Measurements from ENCODE around the gene SLC25A21.

SLC25A21 gene

DNA sequence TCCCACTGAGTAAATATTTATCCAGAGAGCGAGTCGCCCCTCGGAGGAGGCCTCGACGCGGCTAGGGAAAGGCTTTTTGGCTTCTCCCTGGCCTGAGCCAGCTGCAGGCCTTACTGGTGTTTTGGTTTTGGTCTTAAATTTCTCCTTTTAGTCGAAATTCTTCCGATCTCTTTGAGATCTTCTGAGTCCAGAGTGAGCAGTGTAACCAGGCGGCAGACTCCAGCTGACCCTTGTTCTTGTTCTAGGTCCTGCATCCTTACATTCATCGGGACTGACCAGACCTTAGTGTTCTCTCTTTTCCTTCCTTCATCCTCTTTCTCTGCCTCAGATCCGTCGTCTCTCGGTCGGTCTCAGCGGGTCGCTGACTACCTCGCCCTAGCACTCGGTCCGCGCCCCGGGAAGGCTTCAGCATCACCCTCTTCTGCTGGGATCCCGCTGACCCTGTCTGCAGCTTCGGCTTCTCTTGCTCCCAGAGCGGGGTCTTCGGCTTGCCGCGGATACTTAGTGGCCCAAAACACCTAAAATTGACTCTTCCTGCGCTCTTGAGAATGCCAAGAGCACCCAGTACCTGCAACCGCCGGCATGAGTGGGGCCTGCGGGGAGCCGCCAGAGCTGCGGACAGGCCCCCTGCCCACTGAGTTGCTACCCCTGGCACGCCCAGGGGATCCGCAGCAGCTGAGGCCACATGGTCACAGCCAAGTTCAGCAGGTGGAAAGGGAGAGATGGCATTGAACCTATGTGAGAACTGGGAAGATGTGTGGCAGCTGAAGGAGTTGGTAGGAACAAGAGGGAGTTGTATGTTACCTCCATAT is 513.2 kb downstream of the SLC25A21 start:
- no peak for DNase-seq

DNA sequence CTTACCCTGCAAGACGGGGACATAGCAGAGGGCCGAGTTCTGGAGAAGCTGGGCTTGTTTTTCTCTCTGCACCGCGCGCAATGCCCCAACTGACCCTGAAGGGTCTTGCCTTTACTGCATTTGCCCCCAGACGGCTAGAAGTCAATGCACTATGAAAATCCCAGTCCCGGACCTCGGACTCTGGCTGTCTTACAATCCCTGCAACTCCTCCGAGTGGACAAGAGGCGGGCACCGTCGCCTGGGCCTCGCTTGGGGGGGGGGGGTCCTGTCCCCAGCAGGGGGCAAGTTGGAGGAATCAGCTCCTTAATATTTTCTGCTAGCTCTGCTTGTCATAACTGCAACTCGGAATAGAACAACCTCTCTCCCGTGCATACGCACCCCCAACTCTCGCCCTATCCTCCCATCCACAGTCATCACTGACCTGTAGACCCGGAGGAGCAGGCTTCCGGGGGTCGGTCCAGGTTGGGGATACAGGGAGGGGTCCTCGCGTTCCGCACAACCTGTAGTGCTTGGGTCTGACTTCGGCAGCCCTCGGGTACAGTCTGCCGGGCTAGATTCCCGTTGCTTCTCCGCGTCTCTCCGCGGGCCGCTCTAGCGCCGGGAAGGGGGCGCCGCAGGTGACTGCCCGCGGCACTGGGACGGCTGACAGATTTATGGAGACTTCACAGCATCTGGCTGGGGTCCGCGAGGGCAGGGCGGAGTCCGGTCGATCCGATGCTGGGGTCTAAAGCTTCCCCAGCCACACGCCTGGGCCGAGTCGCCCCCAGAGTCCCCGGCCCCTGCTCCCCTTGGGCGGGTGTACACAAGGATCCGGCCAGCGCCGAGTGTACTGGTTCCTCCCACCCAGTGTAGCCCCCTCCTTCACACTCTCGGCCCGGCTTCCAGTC is 514.0 kb downstream of the SLC25A21 start:
- no peak for DNase-seq

GRCh38 chr14:36657399-36658122 is 514.8 kb downstream of the SLC25A21 start:
- DNase-seq, result no peak

- no peak for DNase-seq
Measured at GRCh38 chr14:36656687-36657398, 515.6 kb downstream of the SLC25A21 start.

- no peak for DNase-seq
Measured at GRCh38 chr14:36655963-36656686, 516.3 kb downstream of the SLC25A21 start.

- DNase-seq, result no peak
Measured at GRCh38 chr14:36655571-36655962, 516.8 kb downstream of the SLC25A21 start.

DNA sequence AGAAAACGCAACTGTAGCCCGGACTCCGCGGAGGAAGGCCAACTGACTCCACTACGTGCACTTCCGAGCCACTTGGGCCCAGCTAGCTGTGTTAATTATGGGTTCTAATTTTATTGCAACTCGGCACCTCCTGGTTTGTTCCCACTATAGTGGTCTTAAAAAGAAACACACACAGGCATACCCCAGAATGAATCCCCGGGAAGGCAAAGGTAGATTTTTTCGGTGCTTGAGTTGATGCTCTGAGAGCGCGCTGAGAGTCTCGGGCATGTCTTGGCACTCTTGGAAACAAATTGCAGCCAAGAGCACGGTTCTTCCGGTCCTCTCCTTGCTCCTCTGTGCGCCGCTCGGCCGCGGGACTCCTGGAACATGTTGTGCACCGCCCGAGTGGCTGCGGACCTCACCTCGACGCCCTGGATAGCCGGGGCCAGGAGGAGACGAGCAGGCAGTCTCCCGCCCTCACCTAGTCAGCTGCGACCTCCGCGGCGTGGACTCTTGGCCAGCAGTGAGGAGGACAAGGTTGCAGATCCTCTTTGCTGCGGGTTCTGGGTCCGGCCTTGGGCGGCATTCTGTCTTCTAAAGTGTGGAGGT is 517.5 kb downstream of the SLC25A21 start:
- DNase-seq, result no peak

DNA sequence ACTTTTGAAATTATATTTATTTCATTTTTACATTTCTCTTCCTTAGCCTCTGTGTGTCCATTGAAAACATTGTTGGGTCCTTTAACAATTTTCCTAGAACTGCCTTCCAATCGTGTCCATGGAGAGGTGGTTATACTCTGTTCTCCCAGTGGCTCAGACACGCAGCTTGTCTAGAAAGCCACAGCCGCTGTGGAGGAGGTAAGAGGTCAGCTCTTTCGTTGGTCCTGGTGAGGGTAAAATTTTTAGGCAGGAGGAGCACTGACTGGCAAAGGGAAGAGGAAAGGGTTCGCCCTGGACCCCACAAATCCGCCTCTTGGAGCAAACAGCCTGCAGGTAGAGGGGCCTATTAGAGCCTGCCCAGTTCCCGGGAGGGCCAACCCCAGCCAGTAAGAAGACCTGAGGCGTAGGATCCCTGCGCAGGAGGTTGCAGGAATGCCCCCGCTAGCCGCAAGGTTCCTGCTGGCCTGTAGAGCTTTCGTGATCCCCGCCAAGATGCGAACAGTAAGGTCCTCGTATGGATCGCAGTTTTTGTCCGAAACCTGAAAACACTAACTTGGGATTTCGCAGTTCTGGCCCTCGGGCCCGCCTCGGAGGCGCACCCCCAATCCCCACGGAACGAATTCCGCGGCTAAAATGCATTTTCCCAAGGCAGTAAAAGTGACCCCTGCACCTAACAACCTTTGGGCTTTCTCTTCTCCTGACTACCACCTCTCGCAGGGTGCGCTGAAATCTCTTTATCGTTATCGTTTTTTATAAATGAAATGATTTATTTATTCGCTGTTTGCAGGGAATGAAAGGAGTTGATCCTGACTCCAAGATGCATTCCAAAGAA is 518.2 kb downstream of the SLC25A21 start:
- DNase-seq, result no peak

DNA sequence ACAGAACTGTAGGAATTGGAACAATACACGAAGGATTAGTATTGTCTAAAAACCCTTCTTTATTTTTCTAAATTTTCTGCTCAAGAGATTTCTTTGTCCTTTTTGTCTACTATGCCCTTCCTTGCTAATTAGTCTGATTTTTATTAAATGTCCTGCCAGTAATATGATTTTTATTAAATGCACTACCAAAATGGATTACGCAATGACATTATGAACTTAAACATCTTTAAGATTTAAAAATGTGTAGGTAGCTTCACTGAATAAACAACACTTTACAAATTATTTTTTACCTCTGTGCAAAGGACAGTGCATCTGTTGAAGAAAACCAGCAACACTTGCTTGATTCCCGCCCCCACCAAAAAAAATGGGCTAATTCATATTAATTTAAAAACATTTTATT is 519.0 kb downstream of the SLC25A21 start:
- DNase-seq, result no peak

- DNase-seq, result no peak
Measured at GRCh38 chr14:36652542-36653201, 519.7 kb downstream of the SLC25A21 start.

- DNase-seq, result no peak
Measured at GRCh38 chr14:36649872-36650650, 522.3 kb downstream of the SLC25A21 start.

- no peak for DNase-seq
Measured at GRCh38 chr14:36647824-36648753, 524.3 kb downstream of the SLC25A21 start.

DNA sequence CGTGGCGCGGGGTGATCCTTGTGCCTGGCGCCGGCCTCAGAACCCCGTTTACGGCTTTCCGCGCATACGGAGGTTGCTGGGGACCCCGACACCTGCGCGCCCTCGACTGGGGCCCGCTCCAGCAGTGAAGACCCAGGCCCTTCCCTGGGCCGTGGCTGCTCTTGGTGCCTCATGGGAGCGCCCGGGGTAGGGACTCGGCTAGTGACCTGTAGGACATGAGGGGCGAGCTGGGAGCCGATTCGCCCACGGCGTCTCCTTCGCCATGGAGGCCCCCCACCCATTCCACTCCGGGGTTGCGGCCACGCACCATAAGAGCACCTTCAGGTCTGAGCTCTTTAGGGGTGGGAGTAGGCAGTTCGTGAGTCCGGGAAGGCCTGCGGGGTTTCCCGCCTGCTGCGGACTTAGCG is 525.0 kb downstream of the SLC25A21 start:
- DNase-seq, result no peak

DNA sequence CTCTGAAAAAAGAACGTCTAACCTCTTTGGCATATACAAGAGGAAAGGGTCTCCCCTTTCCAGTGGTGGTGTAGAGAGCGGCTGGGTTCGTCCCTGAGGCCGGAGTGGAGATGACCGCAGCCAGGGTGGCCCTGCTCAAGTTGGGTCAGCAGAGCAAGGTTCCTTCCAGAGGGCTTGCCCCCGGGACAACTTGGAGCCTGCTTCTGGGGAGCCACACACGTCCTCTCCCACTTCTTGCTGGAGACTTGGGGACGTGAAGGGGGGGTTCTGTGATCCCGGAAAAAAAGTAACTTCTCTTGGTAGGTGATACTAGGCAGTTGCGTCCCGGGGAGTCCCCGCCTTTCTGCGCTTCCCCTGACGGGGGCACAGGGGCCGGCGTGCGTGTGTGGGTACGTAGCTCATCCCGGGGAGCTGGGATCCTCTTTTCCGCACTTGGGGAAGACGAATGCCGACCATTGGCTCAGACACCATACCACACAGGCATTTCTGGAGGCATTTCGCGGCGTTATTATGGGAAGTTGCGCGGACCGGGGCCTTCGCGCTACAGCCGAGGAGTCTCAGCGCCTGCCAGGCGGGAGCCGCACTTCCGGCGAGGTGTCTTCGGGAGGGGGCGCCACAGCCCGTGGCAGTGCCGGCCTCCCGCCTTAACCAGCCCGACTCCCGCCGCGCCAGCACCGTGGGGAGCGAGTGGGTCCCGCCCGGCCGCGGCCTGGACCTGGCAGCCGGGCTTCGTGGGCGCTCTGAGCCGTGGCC is 525.6 kb downstream of the SLC25A21 start:
- no peak for DNase-seq

GRCh38 chr14:36633580-36633979 is 538.8 kb downstream of the SLC25A21 start:
- no peak for DNase-seq

Measured in activated T-cell treated with anti-CD3 and anti-CD28 coated beads for 4 hours (primary cell).